SK-N-SH (cell line): ENCODE data around the gene CRYBA1. TPM values are rescaled to one million over a fixed set of nuclear protein-coding genes. Genes with fewer than 3 reads are reported as not detected.

ENCODE experiments used
- CTCF ChIA-PET: fragments of 300-600, 350-600 bp; formaldehyde crosslinking; extraction: SDS; loops from one replicate; lab custom pipeline; 2021; lab: Yijun Ruan, JAX
- POLR2A ChIA-PET: fragments of 350-600 bp; sonication (Branson Sonifier 250); formaldehyde crosslinking; extraction: SDS; loops from one replicate; lab custom pipeline; 2020; ENCODE audit warnings: antibody characterized with exemption, inconsistent platforms; lab: Yijun Ruan, JAX
- DNase-seq: peaks from one replicate; pipeline ENCODE4 v3.0.0; 2012
- H2AFZ ChIP-seq: fragments of 200-600 bp; sonication (generic); 2 replicates; pipeline ENCODE4 v1.8.1; 2016; ENCODE audit warnings: antibody characterized with exemption, mild to moderate bottlenecking, low read depth
- H3F3A ChIP-seq: fragments of 200-600 bp; sonication (generic); replicated peaks from 2 replicates; pipeline ENCODE3; 2016; ENCODE audit warnings: antibody characterized with exemption, mild to moderate bottlenecking; ENCODE audit not compliant: insufficient read depth
- H3K27ac ChIP-seq, 2 experiments: fragments of 200-500 bp in 1 of 2; fragments of 200-600 bp in 1 of 2; sonication (Bioruptor generic) in 1 of 2; sonication (generic), shearing (Covaris generic) in 1 of 2; 2 replicates each; pipeline versions ENCODE4 v1.5.1 to v1.6.1; 2014 to 2016; ENCODE audit warnings: low read depth in 2 of 2, inconsistent platforms in 1 of 2, low read length in 1 of 2, mild to moderate bottlenecking in 1 of 2, mixed read lengths in 1 of 2
- H3K27me3 ChIP-seq: fragments of 200-600 bp; sonication (generic), shearing (Covaris generic); 2 replicates; pipeline ENCODE4 v1.6.1; 2016; ENCODE audit warnings: mixed run types; ENCODE audit not compliant: insufficient read depth
- H3K36me3 ChIP-seq, 2 experiments: fragments of 200-500 bp in 1 of 2; fragments of 200-600 bp in 1 of 2; sonication (Bioruptor generic) in 1 of 2; sonication (generic) in 1 of 2; replicated peaks in 1 of 2; 2 replicates each; pipeline versions ENCODE3 to v1.5.1; 2014 to 2016; ENCODE audit warnings: low read length in 1 of 2, mild to moderate bottlenecking in 1 of 2; ENCODE audit not compliant: insufficient read depth in 2 of 2, control insufficient read depth in 1 of 2
- H3K4me1 ChIP-seq, 2 experiments: fragments of 200-500 bp in 1 of 2; fragments of 200-600 bp in 1 of 2; sonication (Bioruptor generic) in 1 of 2; sonication (generic), shearing (Covaris generic) in 1 of 2; 2 replicates each; pipeline versions ENCODE4 v1.5.1 to v1.6.1; 2014 to 2016; ENCODE audit warnings: low read depth in 1 of 2, low read length in 1 of 2, mixed run types in 1 of 2; ENCODE audit not compliant: insufficient read depth in 2 of 2, control insufficient read depth in 1 of 2
- H3K4me2 ChIP-seq: fragments of 200-600 bp; sonication (generic), shearing (Covaris generic); 2 replicates; pipeline ENCODE4 v1.6.1; 2017; ENCODE audit warnings: mixed run types
- H3K4me3 ChIP-seq, 2 experiments: fragments of 200-500 bp in 1 of 2; fragments of 200-600 bp in 1 of 2; sonication (Bioruptor generic) in 1 of 2; sonication (generic), shearing (Covaris generic) in 1 of 2; 2 replicates each; pipeline versions ENCODE4 v1.5.1 to v1.8.1; 2014 to 2016; ENCODE audit warnings: low read depth in 2 of 2, inconsistent platforms in 1 of 2, low read length in 1 of 2, mild to moderate bottlenecking in 1 of 2, mixed read lengths in 1 of 2, moderate library complexity in 1 of 2
- H3K79me2 ChIP-seq: fragments of 200-600 bp; sonication (generic); 2 replicates; pipeline ENCODE4 v1.8.1; 2017; ENCODE audit warnings: mild to moderate bottlenecking; ENCODE audit not compliant: insufficient read depth
- H3K9ac ChIP-seq: fragments of 200-600 bp; sonication (generic); 2 replicates; pipeline ENCODE4 v1.6.1; 2017; ENCODE audit warnings: mixed run types
- H3K9me2 ChIP-seq: fragments of 200-600 bp; sonication (generic); 2 replicates; pipeline ENCODE4 v1.6.1; 2017; ENCODE audit warnings: mixed run types
- H3K9me3 ChIP-seq: fragments of 200-600 bp; sonication (generic); 2 replicates; pipeline ENCODE4 v1.6.1; 2017; ENCODE audit warnings: mixed run types, mild to moderate bottlenecking, moderate library complexity
- H4K20me1 ChIP-seq: fragments of 200-600 bp; sonication (generic); 2 replicates; pipeline ENCODE4 v1.6.1; 2017; ENCODE audit warnings: mild to moderate bottlenecking, mixed run types; ENCODE audit not compliant: insufficient read depth
- ELF1 ChIP-seq: IDR thresholded peaks from 2 replicates; pipeline ENCODE4 v1.4.0; 2012
- GABPA ChIP-seq: IDR thresholded peaks from 2 replicates; pipeline ENCODE4 v1.4.0; 2012; ENCODE audit warnings: low read depth, mild to moderate bottlenecking
- IRF3 ChIP-seq: fragments of 150-350 bp; IDR thresholded peaks from 2 replicates; pipeline ENCODE4 v1.6.1; 2016; ENCODE audit warnings: mild to moderate bottlenecking, low read depth, low read length
- MXI1 ChIP-seq: IDR thresholded peaks from 2 replicates; pipeline ENCODE4 v1.6.1; 2012; ENCODE audit warnings: mild to moderate bottlenecking, low read depth, low read length, improper control_type of control experiment
- POLR2AphosphoS5 ChIP-seq: IDR thresholded peaks from 2 replicates; pipeline ENCODE4 v1.6.1; 2012; ENCODE audit warnings: low read depth, low read length
- RCOR1 ChIP-seq: fragments of 150-350 bp; IDR thresholded peaks from 2 replicates; pipeline ENCODE4 v1.6.1; 2017; ENCODE audit warnings: antibody characterized with exemption, low read length
- SIN3A ChIP-seq: IDR thresholded peaks from 2 replicates; pipeline ENCODE4 v1.6.1; 2012; ENCODE audit warnings: low read depth, mild to moderate bottlenecking, low read length, moderate library complexity, borderline replicate concordance
- SMC3 ChIP-seq: IDR thresholded peaks from 2 replicates; pipeline ENCODE4 v1.6.1; 2012; ENCODE audit warnings: low read depth, low read length, improper control_type of control experiment
- TAF1 ChIP-seq: IDR thresholded peaks from 2 replicates; pipeline ENCODE4 v1.6.1; 2012; ENCODE audit warnings: low read depth, mild to moderate bottlenecking, low read length, moderate library complexity, borderline replicate concordance
- YY1 ChIP-seq: IDR thresholded peaks from 2 replicates; pipeline ENCODE4 v1.4.0; 2012; ENCODE audit warnings: low read depth, mild to moderate bottlenecking
- ZBTB33 ChIP-seq: IDR thresholded peaks from 2 replicates; pipeline ENCODE4 v1.4.0; 2012; ENCODE audit warnings: low read depth, borderline replicate concordance
- WGBS: methylation state at CpG from one replicate; pipeline ENCODE4 v1.1.6; 2017; ENCODE audit warnings: low lambda C conversion rate; 5-methylcytosine and 5-hydroxymethylcytosine counted together
- polyA plus RNA-seq, 3 experiments: library from polyadenylated mRNA; depleted of rRNA; stranded (reverse); fragments of >200 nt; gene quantifications; 2 replicates each; pipeline ENCODE4 v1.2.3, GENCODE V29; 2012
- TF ChIP-seq, protein P1 (sequence below): IDR thresholded peaks from 2 replicates; pipeline ENCODE4 v1.4.0; 2012; ENCODE audit warnings: low read depth
- TF ChIP-seq, protein P2 (sequence below): fragments of 200-600 bp; sonication (generic); IDR thresholded peaks from 2 replicates; pipeline ENCODE4 v1.6.1; 2017; ENCODE audit warnings: antibody characterized with exemption, mild to moderate bottlenecking, moderate library complexity

The CRYBA1 gene
- polyA plus RNA-seq, 1 of the 3 experiments (the other 2 are of a cell fraction): not detected

DNA sequence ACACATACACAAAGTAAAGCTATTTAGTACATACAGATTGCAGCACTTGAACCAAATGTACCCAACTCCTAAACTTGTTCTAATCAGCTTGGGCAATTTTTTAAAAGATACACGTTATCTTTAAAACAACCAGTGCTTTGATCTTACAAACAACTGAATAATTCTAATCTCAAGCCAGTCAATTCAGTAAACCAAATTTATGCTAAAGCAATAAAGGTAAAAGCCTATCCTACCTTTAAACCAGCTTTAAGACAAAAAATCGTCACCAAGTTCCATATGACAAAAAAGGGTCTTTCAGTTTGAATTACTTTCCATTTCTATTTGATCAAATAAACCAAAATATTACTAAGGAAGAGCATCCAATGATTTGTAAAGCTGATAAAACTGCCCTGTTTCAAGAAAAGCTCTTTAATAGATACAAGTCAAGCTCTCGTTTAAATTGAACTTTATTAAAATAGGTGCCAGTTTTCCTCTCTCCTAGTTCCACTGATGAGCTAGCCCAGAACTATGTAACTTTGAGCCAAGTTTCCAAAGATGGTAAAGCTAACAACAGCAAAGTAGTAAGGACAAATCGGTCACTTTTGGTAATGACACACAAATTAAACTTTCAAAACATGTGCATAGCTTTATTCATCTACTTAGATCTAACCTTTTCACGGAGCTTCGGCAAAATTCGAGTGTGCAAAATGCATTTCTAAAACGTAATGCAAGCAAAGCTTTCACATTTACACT lies 10.2 kb downstream of the CRYBA1 start (continued):
- TF ChIP-seq RCOR1: no peak
- TF ChIP-seq GABPA: no peak
- TF ChIP-seq SIN3A: no peak
- no peak for TF ChIP-seq IRF3
- TF ChIP-seq ZBTB33: no peak
- TF ChIP-seq POLR2AphosphoS5: 0 out of 2 replicates have a peak, but pooled peaks have one; percentile 20
- TF ChIP-seq SMC3: no peak
- TF ChIP-seq YY1: no peak
- TF ChIP-seq ELF1: no peak

GRCh38 chr17:29257756-29258155 lies 11.1 kb downstream of the CRYBA1 start:
- Histone ChIP-seq H3K9me2 (no peaks in the 10 kb centered on the region), H3K27ac (peak overlapping the region; percentile 43 to 57; a peak in 3 of 4 replicates), H3K79me2 (peaks cover 64% of the 10 kb centered on the region), H2AFZ (no peak overlapping the region), H3K36me3 (peaks cover 40 to 47% of the 10 kb centered on the region in 2 experiments), H3K4me3 (peak overlapping the region in 1 of 2 experiments; percentile 1; a peak in 1 of 4 replicates), H3K4me1 (peaks cover 0 to 40% of the 10 kb centered on the region in 2 experiments; a peak in 2 of 4 replicates), H3K4me2 (peak overlapping the region; percentile 54), H4K20me1 (peaks cover 13% of the 10 kb centered on the region), H3F3A (peaks cover 49% of the 10 kb centered on the region), H3K27me3 (no peaks in the 10 kb centered on the region), H3K9ac (peak overlapping the region; percentile 12; the same call in 1 of the 2 replicates), H3K9me3 (no peaks in the 10 kb centered on the region)
- ChIA-PET POLR2A (no interaction called here), CTCF (interaction anchor here (1.0 to 3.4 kb wide), 6 partner anchors 14 to 133 kb away, joined by 3 to 13 read pairs (median 6); no protein-coding TSS in a partner anchor)
- no peak for DNase-seq
- TF ChIP-seq TAF1 (no peak), MXI1 (no peak)
- TF ChIP-seq, protein P1, sequence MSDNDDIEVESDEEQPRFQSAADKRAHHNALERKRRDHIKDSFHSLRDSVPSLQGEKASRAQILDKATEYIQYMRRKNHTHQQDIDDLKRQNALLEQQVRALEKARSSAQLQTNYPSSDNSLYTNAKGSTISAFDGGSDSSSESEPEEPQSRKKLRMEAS: no peak
- TF ChIP-seq, protein P2, sequence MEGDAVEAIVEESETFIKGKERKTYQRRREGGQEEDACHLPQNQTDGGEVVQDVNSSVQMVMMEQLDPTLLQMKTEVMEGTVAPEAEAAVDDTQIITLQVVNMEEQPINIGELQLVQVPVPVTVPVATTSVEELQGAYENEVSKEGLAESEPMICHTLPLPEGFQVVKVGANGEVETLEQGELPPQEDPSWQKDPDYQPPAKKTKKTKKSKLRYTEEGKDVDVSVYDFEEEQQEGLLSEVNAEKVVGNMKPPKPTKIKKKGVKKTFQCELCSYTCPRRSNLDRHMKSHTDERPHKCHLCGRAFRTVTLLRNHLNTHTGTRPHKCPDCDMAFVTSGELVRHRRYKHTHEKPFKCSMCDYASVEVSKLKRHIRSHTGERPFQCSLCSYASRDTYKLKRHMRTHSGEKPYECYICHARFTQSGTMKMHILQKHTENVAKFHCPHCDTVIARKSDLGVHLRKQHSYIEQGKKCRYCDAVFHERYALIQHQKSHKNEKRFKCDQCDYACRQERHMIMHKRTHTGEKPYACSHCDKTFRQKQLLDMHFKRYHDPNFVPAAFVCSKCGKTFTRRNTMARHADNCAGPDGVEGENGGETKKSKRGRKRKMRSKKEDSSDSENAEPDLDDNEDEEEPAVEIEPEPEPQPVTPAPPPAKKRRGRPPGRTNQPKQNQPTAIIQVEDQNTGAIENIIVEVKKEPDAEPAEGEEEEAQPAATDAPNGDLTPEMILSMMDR: no peak
- 79% methylated on average over 3 of the region's 3 CpGs for WGBS
